Upper lobe of left lung (tissue), 4 donors: ENCODE results near the gene PHGDH.

Source experiments
- POLR2AphosphoS5 ChIP-seq, 2 donors: sonication (generic); formaldehyde crosslinking; IDR thresholded peaks; one replicate each; pipeline ENCODE4 v1.5.1; 2017; ENCODE audit warnings: antibody characterized with exemption in 2 of 2
- TF ChIP-seq, protein P1 (sequence below), 6 experiments: fragments of 450-650 bp in 4 of 6; fragments of 200-600 bp in 2 of 6; sonication (generic) in 2 of 6; IDR thresholded peaks; one replicate each; pipeline ENCODE4 v1.5.1; 2016 to 2019; ENCODE audit warnings: antibody characterized with exemption in 6 of 6

GRCh38 chr1:119681560-119681959 is 30.2 kb upstream of the PHGDH start:
- TF ChIP-seq, protein P1, sequence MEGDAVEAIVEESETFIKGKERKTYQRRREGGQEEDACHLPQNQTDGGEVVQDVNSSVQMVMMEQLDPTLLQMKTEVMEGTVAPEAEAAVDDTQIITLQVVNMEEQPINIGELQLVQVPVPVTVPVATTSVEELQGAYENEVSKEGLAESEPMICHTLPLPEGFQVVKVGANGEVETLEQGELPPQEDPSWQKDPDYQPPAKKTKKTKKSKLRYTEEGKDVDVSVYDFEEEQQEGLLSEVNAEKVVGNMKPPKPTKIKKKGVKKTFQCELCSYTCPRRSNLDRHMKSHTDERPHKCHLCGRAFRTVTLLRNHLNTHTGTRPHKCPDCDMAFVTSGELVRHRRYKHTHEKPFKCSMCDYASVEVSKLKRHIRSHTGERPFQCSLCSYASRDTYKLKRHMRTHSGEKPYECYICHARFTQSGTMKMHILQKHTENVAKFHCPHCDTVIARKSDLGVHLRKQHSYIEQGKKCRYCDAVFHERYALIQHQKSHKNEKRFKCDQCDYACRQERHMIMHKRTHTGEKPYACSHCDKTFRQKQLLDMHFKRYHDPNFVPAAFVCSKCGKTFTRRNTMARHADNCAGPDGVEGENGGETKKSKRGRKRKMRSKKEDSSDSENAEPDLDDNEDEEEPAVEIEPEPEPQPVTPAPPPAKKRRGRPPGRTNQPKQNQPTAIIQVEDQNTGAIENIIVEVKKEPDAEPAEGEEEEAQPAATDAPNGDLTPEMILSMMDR (IDR thresholded peaks at IDR 0.05), result no peak
- no peak for TF ChIP-seq POLR2AphosphoS5 (IDR thresholded peaks at IDR 0.05)
